Measurements from ENCODE around the gene CDH4. TPM values are rescaled to one million over a fixed set of nuclear protein-coding genes. Genes with fewer than 3 reads are reported as not detected.

CDH4 gene
- total RNA-seq, 1 experiment from 2014 or later: not detected

DNA sequence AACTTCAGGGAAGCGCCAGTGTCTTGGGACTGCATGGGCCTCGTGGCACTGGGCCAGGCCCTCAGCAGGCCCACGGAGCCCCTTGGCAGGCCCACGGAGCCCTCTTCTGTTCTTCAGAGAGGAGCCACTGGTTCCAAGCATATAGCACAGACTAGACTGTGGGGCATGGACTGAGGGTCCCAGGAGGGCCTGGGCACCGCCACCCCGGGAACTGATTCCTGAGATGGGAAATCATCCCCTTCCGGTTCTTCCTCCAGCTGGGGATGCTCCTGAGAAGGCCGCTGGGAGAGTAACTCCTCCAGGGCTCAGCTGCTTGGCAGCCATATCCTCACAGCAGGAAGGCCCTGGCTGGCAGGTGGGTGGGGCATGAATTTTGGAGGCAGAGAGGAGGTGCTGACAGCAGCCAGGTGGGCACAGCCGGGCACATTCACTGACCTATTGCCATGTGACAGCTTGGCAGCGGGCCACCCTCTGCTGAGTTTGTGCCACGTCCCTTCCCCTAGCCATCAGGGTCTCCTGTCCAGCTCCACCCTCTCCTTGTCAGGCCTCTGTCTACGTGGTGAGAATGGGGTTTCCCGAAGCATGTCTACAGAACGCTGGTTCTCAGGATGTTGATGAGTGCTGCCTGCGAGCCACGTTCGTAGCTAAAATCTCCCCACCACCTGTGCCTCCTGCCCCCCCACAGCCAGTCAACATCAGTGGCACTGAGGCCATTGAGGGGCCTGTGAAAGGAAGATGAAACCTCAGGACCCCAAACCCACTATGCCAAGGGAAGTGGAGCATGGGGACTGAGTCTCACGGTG is 661.6 kb downstream of the CDH4 start:
- Histone ChIP-seq H3K36me3 (ENCODE audit: control insufficient read depth, insufficient read depth, low read length) (no peaks in the 10 kb centered on the region), H3K4me1 (ENCODE audit: control insufficient read depth, insufficient read depth, low read length) (no peaks in the 10 kb centered on the region), H3K9me3 (ENCODE audit: control insufficient read depth, insufficient read depth, low read depth, low read length) (no peaks in the 10 kb centered on the region), H3K27ac (ENCODE audit: low read length) (no peak overlapping the region), H3K27me3 (ENCODE audit: control insufficient read depth, insufficient read depth, low read length) (no peaks in the 10 kb centered on the region; the same call in 1 of the 2 replicates), H3K4me3 (ENCODE audit: low read depth in 2 of 2, low read length in 2 of 2) (no peak overlapping the region)
- no TSS peak for BruUV-seq (replicated peaks)
- CTCF ChIA-PET: no interaction called here
- DNase-seq (ENCODE audit: low read depth, low spot score): no peak
- TF ChIP-seq POLR2AphosphoS5 (IDR thresholded peaks at IDR 0.05; ENCODE audit: low read depth, low read length) (no peak), TCF7L2 (IDR thresholded peaks at IDR 0.05; ENCODE audit: low read depth, low read length) (no peak), SIN3A (IDR thresholded peaks at IDR 0.05; ENCODE audit: borderline replicate concordance, insufficient read depth, low read depth, low read length) (no peak), CTCF (IDR thresholded peaks at IDR 0.05) (no peak)
- TF ChIP-seq, protein P1, sequence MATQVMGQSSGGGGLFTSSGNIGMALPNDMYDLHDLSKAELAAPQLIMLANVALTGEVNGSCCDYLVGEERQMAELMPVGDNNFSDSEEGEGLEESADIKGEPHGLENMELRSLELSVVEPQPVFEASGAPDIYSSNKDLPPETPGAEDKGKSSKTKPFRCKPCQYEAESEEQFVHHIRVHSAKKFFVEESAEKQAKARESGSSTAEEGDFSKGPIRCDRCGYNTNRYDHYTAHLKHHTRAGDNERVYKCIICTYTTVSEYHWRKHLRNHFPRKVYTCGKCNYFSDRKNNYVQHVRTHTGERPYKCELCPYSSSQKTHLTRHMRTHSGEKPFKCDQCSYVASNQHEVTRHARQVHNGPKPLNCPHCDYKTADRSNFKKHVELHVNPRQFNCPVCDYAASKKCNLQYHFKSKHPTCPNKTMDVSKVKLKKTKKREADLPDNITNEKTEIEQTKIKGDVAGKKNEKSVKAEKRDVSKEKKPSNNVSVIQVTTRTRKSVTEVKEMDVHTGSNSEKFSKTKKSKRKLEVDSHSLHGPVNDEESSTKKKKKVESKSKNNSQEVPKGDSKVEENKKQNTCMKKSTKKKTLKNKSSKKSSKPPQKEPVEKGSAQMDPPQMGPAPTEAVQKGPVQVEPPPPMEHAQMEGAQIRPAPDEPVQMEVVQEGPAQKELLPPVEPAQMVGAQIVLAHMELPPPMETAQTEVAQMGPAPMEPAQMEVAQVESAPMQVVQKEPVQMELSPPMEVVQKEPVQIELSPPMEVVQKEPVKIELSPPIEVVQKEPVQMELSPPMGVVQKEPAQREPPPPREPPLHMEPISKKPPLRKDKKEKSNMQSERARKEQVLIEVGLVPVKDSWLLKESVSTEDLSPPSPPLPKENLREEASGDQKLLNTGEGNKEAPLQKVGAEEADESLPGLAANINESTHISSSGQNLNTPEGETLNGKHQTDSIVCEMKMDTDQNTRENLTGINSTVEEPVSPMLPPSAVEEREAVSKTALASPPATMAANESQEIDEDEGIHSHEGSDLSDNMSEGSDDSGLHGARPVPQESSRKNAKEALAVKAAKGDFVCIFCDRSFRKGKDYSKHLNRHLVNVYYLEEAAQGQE (IDR thresholded peaks at IDR 0.05; ENCODE audit: insufficient read depth in 1 of 2, low read depth in 2 of 2, low read length in 1 of 2): no peak
- ATAC-seq: no peak
- intact Hi-C loops (cut with micrococcal nuclease; ENCODE audit: unreplicated experiment): no loop called here
- in situ Hi-C loops (cut with HindIII; ENCODE audit: low pct_unique_long_range_greater_than_20kb, low sequenced_read_pairs): no loop called here
- POLR2A ChIA-PET: no interaction called here

DNA sequence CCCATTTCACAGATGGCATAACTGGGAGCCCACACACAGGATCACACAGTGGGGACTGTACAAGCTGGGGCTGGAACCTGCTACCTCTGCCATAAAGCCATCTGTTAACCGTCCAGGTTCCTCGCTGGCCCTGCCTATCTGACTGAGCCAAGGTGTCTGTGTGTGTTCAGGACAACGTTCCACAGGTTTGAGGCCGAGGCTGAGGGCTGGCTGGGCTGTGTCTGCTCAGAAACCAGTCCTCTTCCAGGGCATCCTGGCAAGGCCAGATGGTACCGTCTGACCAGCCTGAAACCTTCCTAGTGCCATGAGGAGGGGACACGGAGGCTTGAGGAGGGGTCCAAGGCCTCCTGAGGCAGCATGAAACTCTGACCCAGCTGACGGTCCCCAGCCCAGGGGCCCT is 663.0 kb downstream of the CDH4 start:
- intact Hi-C loops (cut with micrococcal nuclease; ENCODE audit: unreplicated experiment) (no loop called here), in situ Hi-C loops (cut with HindIII; ENCODE audit: low pct_unique_long_range_greater_than_20kb, low sequenced_read_pairs) (no loop called here)
- Histone ChIP-seq H3K36me3 (ENCODE audit: control insufficient read depth, insufficient read depth, low read length) (no peaks in the 10 kb centered on the region), H3K27ac (ENCODE audit: low read length) (no peak overlapping the region), H3K4me1 (ENCODE audit: control insufficient read depth, insufficient read depth, low read length) (no peaks in the 10 kb centered on the region), H3K4me3 (ENCODE audit: low read depth in 2 of 2, low read length in 2 of 2) (no peak overlapping the region), H3K9me3 (ENCODE audit: control insufficient read depth, insufficient read depth, low read depth, low read length) (no peaks in the 10 kb centered on the region), H3K27me3 (ENCODE audit: control insufficient read depth, insufficient read depth, low read length) (no peaks in the 10 kb centered on the region; the same call in 1 of the 2 replicates)
- CTCF ChIA-PET: no interaction called here
- no TSS peak for BruUV-seq (replicated peaks)
- TF ChIP-seq TCF7L2 (IDR thresholded peaks at IDR 0.05; ENCODE audit: low read depth, low read length): no peak
- TF ChIP-seq, protein P1 (IDR thresholded peaks at IDR 0.05; ENCODE audit: insufficient read depth in 1 of 2, low read depth in 2 of 2, low read length in 1 of 2): no peak
- no peak for TF ChIP-seq POLR2AphosphoS5 (IDR thresholded peaks at IDR 0.05; ENCODE audit: low read depth, low read length)
- TF ChIP-seq SIN3A (IDR thresholded peaks at IDR 0.05; ENCODE audit: borderline replicate concordance, insufficient read depth, low read depth, low read length): no peak
- POLR2A ChIA-PET: no interaction called here
- no peak for ATAC-seq
- DNase-seq (ENCODE audit: low read depth, low spot score): no peak
